NCI-H510A treated with DMSO at 0.1 percent for 48 hours (cell line): ENCODE results near the gene PER3.

Source experiments
- DNase-seq: peaks from one replicate; lab custom pipeline; 2025; lab: John Stamatoyannopoulos, UW

PER3 gene

DNA sequence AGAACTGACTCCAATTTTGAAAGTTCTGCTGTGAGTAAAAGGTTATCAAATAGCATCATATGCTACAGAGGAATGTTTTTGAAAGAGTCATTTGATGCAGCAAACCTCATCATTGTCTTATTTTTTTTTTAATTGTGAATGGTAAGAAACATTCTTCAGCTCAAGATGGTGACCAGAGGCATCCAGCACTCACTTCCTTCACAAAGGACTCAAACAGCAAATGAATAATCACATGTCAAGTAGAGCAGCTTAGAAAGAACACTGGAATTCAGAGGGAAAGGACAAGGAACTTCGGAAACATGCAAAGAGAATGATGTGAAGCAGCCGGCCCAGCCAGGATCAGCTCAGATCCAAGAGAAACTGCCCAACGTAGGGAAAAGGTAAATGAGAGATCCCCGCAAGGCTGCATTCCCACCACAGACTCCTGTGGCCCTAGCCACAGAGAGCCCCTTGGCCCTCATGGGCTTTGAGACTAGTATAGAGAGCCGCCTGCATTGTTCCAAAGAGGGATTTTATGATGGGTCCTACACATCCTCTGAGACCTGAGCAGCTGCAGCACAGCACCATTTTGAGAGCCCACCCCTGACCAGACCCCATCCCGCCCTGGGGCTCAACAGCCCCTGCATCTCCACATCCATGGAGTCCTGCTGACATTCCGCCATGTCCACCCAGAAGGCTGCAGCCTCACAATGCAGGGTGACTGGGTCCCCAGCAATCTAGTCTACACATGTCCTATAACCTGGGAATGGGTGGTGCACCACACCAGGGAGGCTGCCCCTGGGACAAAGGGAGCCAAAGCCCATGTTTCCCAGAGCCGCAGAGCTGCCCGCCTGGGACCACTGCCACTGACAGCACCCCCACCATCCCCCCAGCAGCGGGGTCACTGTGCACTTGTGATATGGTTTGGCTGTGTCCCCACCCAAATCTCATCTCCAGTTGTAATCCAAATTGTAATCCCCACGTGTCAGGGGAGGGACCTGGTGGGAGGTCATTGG lies 90.0 kb downstream of the PER3 start:
- no peak for DNase-seq

DNA sequence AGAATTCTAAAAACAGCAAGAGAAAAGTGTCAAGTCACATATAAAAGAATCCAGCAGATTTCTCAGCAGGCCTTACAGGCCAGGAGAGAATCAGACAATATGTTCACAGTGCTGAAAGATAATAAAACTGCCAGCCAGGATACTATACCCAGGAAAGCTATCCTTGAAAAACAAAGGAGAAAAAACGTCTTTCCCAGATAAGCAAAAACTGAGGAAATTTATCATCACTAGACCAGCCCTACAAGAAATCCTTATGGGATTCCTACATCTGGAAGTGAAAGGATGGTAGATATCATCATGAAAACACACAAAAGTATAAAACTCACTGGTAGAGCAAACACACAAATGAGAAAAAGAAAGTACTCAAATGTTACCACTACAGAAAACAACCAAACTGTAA lies 93.9 kb downstream of the PER3 start:
- DNase-seq: no peak

DNA sequence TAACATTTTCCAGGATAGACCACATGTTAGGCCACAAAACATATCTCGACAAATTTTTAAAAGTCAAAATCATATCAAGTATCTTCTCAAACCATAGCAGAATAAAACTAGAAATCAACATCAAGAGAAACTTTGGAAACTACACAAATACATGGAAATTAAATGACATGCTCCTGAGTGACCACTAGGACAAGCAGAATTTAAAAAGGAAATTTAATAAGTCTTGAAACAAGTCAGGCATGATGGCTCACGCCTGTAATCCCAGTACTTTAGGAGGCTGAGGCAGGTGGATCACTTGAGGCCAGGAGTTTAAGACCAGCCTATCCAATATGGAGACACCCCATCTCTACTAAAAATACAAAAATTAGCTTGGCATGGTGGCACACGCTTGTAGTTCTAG lies 95.1 kb downstream of the PER3 start:
- DNase-seq: no peak

- no peak for DNase-seq
Observed at GRCh38 chr1:7884757-7885156, 100.7 kb downstream of the PER3 start.

DNA sequence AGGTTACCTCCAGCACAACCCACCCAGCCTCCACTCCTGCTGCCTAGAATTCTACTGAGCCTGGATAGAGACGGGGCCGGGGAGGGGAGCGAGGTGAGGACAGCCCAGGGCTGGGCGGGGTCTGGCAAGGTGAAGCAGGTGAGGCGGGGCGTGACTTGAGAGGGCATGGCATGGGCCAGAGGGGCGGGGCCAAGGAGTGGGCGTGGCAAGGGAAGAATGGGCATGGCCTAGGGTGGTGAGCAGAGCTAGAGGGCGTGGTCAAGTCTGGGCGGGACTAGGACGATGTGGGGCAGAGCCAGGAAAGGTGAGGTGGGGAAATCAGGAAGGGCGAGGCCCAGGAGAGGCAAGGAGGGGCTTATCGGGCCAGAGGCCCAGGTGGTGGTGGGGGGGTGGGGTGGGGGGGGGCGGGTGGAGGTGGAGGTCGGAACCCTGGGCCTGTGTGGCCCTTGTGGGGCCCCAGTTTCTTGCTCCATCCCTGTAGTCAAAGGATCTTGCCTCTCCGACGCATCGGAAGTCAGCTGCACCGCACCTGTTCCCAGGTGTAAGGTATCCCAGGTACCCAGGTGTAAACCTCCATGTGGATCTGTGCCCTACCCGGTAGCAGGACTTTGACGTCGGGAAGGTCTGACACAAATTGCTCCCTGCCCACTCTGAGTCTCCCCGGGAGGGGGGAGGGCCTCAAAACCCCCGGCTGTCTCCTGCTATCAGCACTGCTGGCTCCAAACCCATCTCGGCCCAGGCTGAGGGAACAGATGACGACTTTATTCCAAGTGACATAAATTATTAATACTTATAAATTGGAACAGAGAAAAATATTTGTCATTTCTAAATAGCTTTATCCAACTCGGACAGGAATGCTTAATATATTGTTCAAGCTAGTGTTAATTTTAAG lies 101.7 kb downstream of the PER3 start:
- no peak for DNase-seq

DNA sequence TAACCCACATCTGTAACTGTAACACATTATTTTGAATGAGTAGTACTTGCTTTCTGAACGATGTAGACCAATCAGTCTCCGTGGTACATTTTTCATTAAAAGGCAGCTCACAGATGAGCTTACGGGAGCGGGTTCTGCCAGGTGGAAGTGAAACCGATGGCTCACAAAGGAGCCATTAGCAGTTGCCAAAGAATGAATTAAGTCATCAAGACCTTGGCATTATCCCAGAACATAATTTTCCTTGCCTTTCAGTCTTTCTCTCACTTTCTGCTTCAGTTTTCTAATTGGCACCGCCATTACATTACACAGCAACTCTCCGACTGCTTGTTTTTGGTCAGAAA lies 102.3 kb downstream of the PER3 start:
- DNase-seq: no peak

DNA sequence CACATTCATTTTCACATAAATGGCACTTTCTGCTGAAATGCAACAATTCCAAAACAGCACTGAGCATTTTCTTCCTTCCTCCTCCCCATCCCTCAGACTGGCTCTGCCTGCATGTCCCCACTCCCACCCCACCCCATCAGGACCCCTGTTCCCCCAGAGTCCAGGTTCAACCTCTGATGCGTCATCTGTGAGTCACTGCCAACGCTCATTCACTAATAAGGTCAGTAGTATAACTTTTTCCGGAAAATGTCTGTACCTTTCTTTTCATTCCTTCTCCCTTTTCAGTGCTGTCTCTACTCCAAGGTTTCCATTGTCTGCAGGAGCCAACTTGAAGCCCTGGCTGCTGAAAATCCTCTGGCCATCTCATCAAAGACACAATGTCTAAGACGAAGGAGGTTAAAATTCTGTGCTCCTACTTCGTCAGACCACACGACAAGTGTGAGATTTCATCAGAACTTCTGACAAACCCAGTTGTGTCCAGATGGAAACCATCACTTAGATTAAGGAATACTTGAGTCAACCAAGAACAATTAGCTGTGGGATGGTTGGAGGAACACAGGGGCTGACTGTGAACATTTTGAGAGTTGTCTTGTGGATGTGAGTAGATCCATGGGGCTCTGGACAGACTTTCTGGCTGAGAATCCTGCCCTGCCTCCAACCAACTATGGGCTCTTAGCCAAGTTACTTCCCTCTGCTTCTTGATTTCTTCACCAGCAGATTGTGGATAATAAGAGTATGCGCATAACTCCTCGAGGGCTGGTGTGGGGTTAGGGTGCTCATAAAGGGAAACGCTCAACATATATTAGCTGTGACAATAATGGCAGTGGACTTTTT lies 104.4 kb downstream of the PER3 start:
- DNase-seq: no peak

DNA sequence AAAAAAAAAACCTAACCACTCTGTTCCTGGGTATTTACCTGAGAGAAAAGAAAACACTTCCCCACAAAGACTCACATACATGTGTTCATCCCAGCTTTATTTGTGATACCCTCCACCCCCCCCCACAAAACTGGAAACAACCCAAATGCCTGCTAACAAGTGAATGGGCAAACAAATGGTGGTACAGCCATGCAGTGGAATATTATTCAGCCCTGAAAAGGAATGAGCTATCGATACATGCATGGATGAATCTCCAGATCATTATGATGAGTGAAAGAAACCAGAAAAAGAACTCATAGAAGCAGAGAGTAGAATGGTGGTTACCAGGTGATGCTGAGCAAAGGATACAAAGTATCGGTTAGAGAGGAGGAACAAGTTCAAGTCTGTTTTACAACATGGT lies 106.8 kb downstream of the PER3 start:
- DNase-seq: no peak

DNA sequence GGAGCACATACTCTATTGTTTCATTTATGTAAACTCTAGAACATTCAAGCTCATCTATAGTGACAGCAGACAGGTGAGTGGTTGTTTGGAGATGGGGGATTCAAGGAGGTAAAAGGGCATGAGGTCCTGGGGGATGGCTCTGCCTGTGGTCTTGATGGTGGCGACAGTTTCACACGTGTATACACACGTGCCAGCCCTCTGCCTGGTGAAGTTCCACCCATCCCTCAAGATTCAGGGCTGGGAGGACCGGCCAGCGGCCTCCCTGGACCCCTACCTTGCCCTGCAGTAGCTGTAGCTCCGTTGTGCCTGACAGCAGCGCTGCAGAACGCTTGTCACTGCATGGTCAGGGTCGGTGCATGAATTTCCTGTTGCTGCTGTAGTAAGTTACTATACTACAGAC lies 107.7 kb downstream of the PER3 start:
- no peak for DNase-seq

DNA sequence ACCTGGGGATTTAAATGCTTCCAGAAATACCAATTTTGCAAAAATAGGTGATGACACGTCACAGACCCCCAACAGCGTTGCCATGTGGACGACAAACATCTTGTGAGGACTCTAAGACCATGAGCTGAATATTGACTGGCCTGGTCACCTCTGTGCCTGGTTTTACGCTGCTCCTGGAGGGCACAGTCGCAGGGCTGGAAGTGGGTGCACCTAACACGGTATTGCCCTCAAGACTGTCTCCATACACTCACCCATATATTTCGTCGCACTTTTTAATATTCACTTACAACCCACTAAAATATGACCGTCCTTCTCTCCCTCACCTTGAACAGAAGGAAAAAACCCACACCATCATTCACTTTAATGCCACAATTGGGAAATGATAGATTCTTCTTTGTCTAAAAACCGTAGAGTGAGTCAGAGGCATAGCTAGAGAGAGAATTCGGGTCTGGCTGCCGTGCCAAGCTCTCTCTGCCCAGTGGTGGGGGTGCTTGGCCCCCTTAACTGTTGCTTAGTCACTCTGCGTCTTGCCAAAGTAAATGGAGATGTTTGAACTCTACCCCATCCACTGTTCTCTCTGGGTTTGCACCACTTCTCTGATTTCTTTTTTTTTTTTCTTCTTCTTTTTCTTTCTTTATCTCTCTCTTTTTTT lies 109.6 kb downstream of the PER3 start:
- no peak for DNase-seq
